Left hindlimb (tissue), 1 donor: ENCODE results near the gene GRK6.

Source experiments
- DNase-seq: peaks from one replicate; pipeline ENCODE4 v3.0.0-alpha.2; 2018

GRK6 gene

DNA sequence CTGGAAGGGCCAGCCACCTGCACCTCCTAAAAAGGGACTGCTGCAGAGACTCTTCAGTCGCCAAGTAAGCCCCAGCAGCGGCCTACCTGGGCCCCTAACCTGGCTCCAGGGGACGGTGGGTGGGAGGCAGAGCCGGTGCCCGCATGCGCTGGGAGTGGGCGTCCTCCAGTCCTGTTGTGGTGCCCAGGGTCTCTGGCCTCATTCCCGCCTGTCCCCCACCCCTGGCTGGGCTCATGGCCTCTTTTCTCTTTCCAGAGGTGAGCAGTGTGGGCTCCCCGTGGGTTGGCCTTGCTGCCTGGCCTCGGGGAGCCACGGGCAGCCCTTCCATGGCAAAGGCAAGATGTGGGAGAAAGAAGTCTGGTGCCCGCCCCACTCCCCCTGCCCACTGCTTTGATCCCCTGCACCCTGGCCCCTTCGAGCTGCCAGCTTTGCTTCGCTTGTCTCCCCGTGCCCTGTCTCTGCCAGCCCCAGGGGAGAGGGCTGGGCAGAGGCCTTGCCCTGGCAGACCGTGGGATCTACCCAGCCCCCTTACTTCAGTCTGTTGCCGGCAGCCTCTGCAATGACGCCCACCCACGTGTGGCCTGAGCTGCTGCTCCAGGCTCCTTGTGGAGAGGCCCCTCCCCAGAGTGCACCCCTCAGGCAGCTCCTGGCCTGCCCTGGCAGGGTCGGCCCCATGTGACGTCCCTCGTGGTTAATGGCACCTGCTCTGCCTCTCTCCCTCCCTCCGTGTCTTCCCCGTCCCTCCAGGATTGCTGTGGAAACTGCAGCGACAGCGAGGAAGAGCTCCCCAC, 14.7 kb downstream of the GRK6 start:
- DNase-seq: no peak

DNA sequence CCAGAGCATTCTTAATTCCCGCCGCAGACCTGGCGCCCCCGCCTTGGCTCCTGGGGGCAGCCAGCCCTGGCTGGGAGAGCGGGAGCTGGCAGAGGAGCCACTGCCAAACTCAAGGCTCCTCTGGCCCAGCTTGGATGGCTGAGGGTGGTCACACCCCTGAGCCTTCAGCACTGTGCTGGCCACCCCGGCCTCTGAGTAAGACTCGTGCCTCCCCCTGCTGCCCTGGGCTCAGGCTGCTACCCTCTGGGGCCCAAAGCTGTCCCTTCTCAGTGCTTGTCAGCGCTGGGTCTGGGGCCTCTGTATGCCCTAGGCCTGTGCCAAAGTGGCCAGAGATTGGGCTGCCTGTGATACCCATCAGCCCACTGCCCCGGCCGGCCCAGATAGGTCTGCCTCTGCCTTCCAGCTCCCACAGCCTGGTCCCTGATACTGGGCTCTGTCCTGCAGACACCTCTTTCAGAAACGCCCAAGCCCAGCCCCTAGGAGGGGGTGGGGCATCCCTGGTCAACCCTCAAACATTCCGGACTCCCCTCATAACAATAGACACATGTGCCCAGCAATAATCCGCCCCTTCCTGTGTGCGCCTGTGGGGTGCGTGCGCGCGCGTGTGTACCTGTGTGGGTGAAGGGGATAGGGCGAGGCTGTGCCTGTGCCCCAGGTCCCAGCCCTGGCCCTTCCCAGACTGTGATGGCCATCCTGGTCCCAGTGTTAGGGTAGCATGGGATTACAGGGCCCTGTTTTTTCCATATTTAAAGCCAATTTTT, 15.8 kb downstream of the GRK6 start:
- no peak for DNase-seq

- DNase-seq: no peak
Observed at GRCh38 chr5:177443144-177443983, 16.9 kb downstream of the GRK6 start.

- DNase-seq: no peak
Observed at GRCh38 chr5:177444106-177445051, 17.9 kb downstream of the GRK6 start.

GRCh38 chr5:177445052-177445916, 18.8 kb downstream of the GRK6 start:
- DNase-seq: no peak

DNA sequence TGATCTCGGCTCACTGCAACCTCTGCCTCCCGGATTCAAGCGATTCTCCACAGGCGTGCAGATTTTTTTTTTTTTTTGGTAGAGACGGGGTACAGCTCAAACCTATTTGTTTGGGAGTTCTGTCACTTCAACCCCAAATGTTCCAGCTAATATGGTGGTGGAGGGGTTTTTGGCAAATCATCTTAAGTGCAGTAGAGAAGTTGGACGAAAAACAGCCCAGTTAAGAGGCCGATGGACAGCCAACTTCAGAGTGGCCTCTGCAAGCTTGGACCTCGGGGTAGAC, 19.4 kb downstream of the GRK6 start:
- DNase-seq: peak; percentile 31

- DNase-seq: peak; percentile 72
Observed at GRCh38 chr5:177446200-177447065, 20.0 kb downstream of the GRK6 start, which contains the start of gene PRR7. TSS of gene PRR7 (plus strand) at chr5:177446814. CDS start at chr5:177455068, 8,254 bp downstream.

GRCh38 chr5:177447066-177447610, 20.7 kb downstream of the GRK6 start:
- peak; percentile 80 for DNase-seq

GRCh38 chr5:177447611-177448243, 21.3 kb downstream of the GRK6 start:
- DNase-seq: no peak

DNA sequence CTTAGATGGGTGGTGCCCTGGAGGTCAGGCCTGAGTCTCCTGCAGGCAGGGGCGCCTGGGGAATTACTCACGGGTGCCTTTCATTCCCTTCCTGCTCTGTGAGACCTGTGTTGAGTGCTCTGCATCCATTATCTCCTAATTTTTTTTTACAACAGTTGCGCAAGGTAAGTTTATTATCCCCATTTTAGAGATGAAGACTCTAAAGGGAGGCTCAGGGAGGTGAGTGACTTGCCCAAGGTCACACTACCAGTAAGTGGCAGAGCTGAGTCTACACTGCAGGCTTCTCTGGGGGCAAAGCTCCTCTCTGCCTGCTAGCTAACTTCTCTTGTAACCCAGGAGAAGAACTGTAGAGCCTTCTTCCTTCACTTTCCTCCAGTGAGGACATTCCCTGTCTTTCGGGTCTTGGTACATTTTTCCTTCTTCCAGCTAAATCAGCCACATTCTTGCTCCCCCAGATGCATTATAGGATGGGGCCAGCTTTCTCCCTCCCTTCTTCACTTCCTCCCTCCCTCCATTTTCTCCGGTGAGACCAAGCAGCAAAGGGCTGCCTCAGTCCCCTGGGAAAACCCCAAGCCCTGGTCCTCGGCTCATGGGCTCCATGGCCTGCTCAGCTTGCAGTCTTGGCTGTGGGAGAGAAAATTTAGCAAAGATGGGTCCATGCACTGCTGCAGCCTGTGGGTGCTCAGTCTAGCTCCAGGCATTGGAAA, 21.9 kb downstream of the GRK6 start:
- no peak for DNase-seq

DNA sequence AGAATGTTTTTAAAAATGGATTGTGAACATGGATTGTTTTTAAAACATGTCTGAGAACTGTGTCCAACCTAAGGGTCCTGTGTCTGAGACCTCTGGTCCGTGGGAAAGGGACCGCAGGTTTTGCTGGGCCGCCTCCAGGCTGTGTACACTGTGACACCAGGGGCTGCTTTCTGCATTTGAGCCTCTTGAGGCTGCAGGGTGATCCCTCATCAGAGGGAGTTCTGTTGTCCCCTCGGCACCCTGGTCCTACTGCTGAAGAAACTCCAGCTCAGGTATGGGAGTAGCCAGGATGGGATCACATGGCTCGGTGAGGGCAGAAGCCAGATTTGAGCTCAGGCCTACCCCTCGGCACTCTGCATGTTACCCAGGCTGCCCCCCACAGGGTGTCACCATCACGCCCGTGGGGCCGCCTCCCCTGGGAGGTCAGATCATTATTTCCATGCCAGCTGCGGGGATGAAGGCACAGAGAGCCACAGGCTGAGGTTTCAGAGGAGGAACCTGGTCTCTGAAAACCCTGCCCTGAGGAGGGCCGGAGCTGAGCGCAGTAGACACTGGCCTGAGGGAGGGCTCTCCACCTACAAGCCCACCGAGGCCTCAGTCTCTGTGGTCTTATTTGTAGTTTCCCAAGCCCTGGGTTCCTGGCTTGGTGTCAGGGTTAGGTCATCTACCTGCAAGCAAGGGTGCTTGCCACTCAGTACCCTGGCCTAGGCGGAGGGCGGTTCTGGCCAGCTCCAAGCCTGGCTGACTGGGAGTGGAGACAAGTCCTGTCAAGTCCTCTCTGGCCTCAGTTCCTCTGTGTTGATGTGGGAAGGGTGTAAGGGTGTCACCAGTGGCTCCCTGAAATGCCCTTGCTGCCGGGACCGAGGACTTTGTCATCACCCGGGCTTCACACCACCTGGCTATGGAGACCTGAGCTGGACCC, 22.9 kb downstream of the GRK6 start:
- no peak for DNase-seq

- DNase-seq: no peak
Observed at GRCh38 chr5:177450667-177451424, 24.4 kb downstream of the GRK6 start.

GRCh38 chr5:177452688-177453638, 26.5 kb downstream of the GRK6 start:
- no peak for DNase-seq

GRCh38 chr5:177453852-177454396, 27.4 kb downstream of the GRK6 start:
- DNase-seq: peak; percentile 77

GRCh38 chr5:177454397-177455035, 28.0 kb downstream of the GRK6 start:
- DNase-seq: peak; percentile 93
